ENCODE data around the gene GID4.

Gene GID4

GRCh38 chr17:18018411-18018921 is 20.7 kb upstream of the GID4 start:
- DNase-seq: no peak

GRCh38 chr17:18019838-18020154 is 19.4 kb upstream of the GID4 start:
- DNase-seq: no peak

GRCh38 chr17:18020971-18021370 is 18.2 kb upstream of the GID4 start:
- no peak for DNase-seq

- DNase-seq: no peak
Measured at GRCh38 chr17:18021372-18021771, 17.8 kb upstream of the GID4 start.

- DNase-seq: no peak
Measured at GRCh38 chr17:18025241-18025944, 13.8 kb upstream of the GID4 start.

GRCh38 chr17:18025945-18026776 is 13.0 kb upstream of the GID4 start:
- no peak for DNase-seq

GRCh38 chr17:18027280-18027679 is 11.9 kb upstream of the GID4 start:
- DNase-seq: no peak

- peak; percentile 25 for DNase-seq
Measured at GRCh38 chr17:18028114-18028951, 10.9 kb upstream of the GID4 start.

GRCh38 chr17:18028952-18029540 is 10.2 kb upstream of the GID4 start:
- no peak for DNase-seq

GRCh38 chr17:18031955-18032354 is 7.3 kb upstream of the GID4 start:
- DNase-seq: no peak

GRCh38 chr17:18033442-18034099 is 5.6 kb upstream of the GID4 start:
- DNase-seq: peak; percentile 71

- no peak for DNase-seq
Measured at GRCh38 chr17:18035704-18036103, 3.5 kb upstream of the GID4 start.

GRCh38 chr17:18037486-18037885 is 1.7 kb upstream of the GID4 start:
- no peak for DNase-seq

GRCh38 chr17:18038149-18038850 is 908 bp upstream of the GID4 start:
- DNase-seq: no peak

- DNase-seq: no peak
Measured at GRCh38 chr17:18039535-18040260, 490 bp downstream of the GID4 start.

GRCh38 chr17:18040261-18040858 is 1.2 kb downstream of the GID4 start:
- DNase-seq: no peak

- no peak for DNase-seq
Measured at GRCh38 chr17:18041776-18042175, 2.6 kb downstream of the GID4 start.

GRCh38 chr17:18042983-18043382 is 3.8 kb downstream of the GID4 start:
- DNase-seq: no peak

GRCh38 chr17:18043491-18043890 is 4.3 kb downstream of the GID4 start:
- no peak for DNase-seq

GRCh38 chr17:18044609-18045008 is 5.4 kb downstream of the GID4 start:
- no peak for DNase-seq
